AG10803 (cell line): ENCODE data around the gene RPL15.
A peak's percentile ranks its signal among the peaks of the same experiment; 100 is the strongest.
"Not testable (repeated sequence)": the region's sequence is repeated elsewhere in the genome, so short reads cannot be mapped to it uniquely, and the experiment has no call there.

ENCODE experiments used
- DNase-seq: peaks from one replicate; pipeline ENCODE4 v3.0.0; 2010; ENCODE audit warnings: low read depth
- H3K4me3 ChIP-seq: 2 replicates; pipeline ENCODE4 v1.5.1; 2011; ENCODE audit warnings: mild to moderate bottlenecking, low read length, control low read depth
- TF ChIP-seq, protein P1 (sequence below): conservative IDR thresholded peaks from 2 replicates; pipeline ENCODE4 v1.5.1; 2011; ENCODE audit warnings: mild to moderate bottlenecking, low read length, control low read depth, inconsistent platforms

Gene RPL15

DNA sequence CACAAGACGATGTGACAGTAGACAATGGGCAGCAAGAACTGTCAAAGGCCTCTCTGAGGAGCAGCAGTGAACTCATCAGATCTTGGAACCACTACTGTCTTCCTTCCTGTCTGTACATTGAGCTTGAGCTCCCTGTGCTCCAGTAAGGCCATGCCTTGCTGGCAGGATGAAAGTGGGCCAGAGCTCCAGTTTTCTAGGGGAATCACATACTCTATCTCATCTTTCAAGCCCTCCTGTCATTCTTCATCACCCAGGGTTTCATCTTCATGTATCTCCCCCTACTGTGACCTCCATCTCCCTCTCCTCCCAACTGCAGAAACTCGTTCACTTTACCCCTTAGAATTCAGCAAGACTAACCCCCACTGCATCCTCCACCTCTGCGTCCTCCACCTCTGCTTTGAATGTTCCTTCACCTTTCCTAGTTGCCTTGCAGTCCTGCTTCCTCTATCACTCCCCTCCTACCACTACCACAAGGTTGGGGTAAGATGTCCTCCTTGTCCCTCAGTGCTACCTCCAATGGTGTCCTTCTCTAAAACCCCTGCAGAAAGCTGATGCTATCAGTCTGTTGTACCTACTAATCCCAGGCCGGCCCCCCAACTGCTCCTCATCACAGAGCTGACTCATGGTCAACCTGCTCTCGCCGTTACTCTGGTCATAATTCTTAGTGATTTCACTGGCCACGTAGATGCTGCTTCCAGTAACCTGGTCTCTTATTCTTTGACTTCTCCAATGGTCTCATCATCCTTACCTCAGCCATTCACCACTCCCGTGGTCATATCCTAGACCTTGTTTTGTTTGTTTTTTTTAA lies 22.5 kb upstream of the RPL15 start:
- no peak for DNase-seq
- no peak overlapping the region for H3K4me3 ChIP-seq
- TF ChIP-seq, protein P1, sequence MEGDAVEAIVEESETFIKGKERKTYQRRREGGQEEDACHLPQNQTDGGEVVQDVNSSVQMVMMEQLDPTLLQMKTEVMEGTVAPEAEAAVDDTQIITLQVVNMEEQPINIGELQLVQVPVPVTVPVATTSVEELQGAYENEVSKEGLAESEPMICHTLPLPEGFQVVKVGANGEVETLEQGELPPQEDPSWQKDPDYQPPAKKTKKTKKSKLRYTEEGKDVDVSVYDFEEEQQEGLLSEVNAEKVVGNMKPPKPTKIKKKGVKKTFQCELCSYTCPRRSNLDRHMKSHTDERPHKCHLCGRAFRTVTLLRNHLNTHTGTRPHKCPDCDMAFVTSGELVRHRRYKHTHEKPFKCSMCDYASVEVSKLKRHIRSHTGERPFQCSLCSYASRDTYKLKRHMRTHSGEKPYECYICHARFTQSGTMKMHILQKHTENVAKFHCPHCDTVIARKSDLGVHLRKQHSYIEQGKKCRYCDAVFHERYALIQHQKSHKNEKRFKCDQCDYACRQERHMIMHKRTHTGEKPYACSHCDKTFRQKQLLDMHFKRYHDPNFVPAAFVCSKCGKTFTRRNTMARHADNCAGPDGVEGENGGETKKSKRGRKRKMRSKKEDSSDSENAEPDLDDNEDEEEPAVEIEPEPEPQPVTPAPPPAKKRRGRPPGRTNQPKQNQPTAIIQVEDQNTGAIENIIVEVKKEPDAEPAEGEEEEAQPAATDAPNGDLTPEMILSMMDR: no peak

DNA sequence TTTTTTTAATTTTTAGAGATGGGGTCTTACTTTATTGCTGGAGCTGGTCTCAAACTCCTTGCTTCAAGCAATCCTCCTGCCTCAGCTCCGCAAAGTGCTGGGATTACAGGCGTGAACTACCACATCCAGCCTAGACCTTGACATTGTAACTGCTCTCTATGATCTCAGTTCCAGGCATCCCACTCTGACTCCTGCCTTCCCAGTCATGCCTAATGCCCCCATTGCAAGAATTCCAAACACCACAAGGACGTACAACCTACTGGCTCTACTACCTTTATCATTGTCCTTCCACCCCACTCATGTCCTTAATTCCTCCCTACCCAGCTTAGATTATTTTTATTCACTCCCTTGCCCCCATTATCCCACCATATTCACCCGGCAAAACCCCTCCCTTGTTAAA lies 21.8 kb upstream of the RPL15 start:
- no peak for DNase-seq
- H3K4me3 ChIP-seq: no peak overlapping the region
- TF ChIP-seq, protein P1: no peak

DNA sequence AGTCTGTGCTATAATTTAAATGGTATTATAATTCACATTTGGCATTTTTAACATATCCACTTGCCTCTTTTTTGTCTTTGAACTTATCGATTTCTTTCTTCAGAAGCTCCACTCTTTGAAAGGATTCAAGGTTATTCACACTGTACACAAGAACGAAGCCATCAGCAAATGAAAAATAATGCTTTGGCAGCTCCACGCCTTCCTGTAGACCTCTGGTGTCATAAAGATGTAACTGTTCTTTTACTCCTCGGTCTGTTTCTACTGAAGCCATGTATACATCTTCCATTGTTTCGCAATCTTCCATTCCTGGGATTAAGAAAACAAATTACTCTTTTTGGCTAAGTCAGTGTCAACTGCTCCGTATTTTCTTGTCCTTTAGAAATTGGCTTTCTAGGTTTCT lies 16.2 kb upstream of the RPL15 start:
- no peak overlapping the region for H3K4me3 ChIP-seq
- peak; percentile 44 for DNase-seq
- TF ChIP-seq, protein P1: peak; percentile 13; the same call in 1 of the 2 replicates

DNA sequence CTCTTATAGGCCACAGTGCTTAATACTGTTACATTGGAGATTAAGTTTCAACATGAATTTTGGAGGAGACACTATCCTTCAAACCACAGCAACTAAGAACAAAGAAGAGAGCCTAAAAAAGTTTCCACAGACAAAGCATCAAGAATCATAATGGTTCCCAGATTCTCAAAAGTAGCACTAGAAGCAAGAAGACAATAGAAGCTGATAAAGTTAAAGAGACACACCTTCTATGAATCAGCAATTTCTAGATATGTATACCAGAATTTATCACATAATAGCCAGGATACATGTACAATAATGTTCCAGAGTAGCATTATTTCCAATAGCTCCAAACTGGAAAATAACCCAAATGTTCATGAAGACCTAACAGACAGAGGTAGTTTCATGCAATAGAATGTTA lies 12.4 kb upstream of the RPL15 start:
- no peak for DNase-seq
- TF ChIP-seq, protein P1: no peak
- H3K4me3 ChIP-seq: no peak overlapping the region

DNA sequence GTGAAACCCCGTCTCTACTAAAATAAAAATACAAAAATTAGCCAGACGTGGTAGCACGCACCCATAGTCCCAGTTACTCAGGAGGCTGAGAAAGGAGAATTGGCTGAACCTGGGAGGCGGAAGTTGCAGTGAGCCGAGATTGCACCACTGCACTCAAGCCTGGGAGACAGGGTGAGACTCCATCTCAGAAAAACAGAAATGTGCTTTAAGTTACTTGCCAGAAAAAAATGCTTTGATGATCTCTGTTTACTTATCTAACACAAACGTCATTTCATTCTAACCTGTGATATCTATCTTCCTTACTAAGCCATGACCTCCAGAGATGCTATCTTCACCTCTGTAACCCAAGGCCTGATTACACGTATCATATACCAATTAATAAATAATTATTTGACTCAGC lies 7.6 kb upstream of the RPL15 start:
- TF ChIP-seq, protein P1: no peak
- H3K4me3 ChIP-seq: no peak overlapping the region
- DNase-seq: no peak

DNA sequence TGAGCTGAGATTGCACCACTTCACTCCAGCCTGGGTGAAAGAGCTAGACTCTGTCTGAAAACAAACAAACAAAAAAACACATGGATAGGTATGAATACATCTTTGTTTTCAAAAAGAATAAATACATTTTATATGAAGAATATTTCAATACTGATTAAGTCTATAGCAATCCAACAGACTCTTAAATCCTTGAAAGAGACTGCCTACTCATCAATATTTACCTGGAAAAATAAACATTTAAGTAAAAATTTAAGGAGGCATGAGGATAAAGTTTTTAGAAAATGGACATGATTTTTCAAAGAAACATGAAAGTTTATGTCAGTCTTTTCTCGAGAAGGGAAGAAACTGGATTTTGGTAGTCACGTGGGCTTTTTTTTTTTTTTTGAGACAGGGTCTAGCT lies 5.5 kb upstream of the RPL15 start:
- DNase-seq: no peak
- no peak overlapping the region for H3K4me3 ChIP-seq
- TF ChIP-seq, protein P1: no peak

DNA sequence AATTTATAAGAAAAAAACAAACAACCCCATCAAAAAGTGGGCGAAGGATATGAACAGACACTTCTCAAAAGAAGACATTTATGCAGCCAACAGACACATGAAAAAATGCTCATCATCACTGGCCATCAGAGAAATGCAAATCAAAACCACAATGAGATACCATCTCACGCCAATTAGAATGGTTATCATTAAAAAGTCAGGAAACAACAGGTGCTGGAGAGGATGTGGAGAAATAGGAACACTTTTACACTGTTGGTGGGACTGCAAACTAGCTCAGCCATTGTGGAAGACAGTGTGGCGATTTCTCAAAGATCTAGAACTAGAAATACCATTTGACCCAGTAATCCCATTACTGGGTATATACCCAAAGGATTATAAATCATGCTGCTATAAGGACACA lies 4.6 kb upstream of the RPL15 start:
- not testable (repeated sequence) for DNase-seq, H3K4me3 ChIP-seq
